LHCN-M2 (cell line): ENCODE results near the gene RBM20. TPM values are rescaled to one million over a fixed set of nuclear protein-coding genes. Genes with fewer than 3 reads are reported as not detected.
A peak's percentile ranks its signal among the peaks of the same experiment; 100 is the strongest.

Experiments
- DNase-seq: peaks from one replicate; pipeline ENCODE4 v3.0.0-alpha.2; 2012; ENCODE audit warnings: low read depth
- total RNA-seq: library from RNA; depleted of rRNA; stranded (reverse); fragments of >200 nt; gene quantifications from 2 replicates; pipeline ENCODE4 v1.2.3, GENCODE V29; 2014

RBM20 gene
- total RNA-seq, 1 experiment from 2014 or later, result 0.57 TPM

GRCh38 chr10:110806335-110806734, 162.2 kb downstream of the RBM20 start:
- DNase-seq, result no peak

- DNase-seq, result no peak
Measured at GRCh38 chr10:110808123-110808522, 164.0 kb downstream of the RBM20 start.

- DNase-seq, result no peak
Measured at GRCh38 chr10:110808615-110809014, 164.5 kb downstream of the RBM20 start.

GRCh38 chr10:110810625-110811024, 166.5 kb downstream of the RBM20 start:
- DNase-seq, result no peak

- DNase-seq, result no peak
Measured at GRCh38 chr10:110811791-110812581, 167.8 kb downstream of the RBM20 start.

GRCh38 chr10:110812583-110812982, 168.4 kb downstream of the RBM20 start:
- DNase-seq, result no peak

- DNase-seq, result no peak
Measured at GRCh38 chr10:110813743-110814472, 169.8 kb downstream of the RBM20 start.

GRCh38 chr10:110815354-110816004, 171.3 kb downstream of the RBM20 start:
- DNase-seq, result no peak

- no peak for DNase-seq
Measured at GRCh38 chr10:110817614-110818013, 173.5 kb downstream of the RBM20 start.

GRCh38 chr10:110818311-110819256, 174.4 kb downstream of the RBM20 start:
- no peak for DNase-seq

GRCh38 chr10:110820321-110820814, 176.2 kb downstream of the RBM20 start:
- DNase-seq, result no peak

GRCh38 chr10:110821508-110821907, 177.4 kb downstream of the RBM20 start:
- DNase-seq, result no peak

GRCh38 chr10:110822035-110822711, 178.0 kb downstream of the RBM20 start:
- DNase-seq, result no peak

GRCh38 chr10:110822712-110823311, 178.7 kb downstream of the RBM20 start:
- no peak for DNase-seq

GRCh38 chr10:110824152-110824441, 180.0 kb downstream of the RBM20 start:
- DNase-seq, result no peak

- no peak for DNase-seq
Measured at GRCh38 chr10:110824660-110825059, 180.5 kb downstream of the RBM20 start.

- DNase-seq, result no peak
Measured at GRCh38 chr10:110825508-110825907, 181.4 kb downstream of the RBM20 start.

GRCh38 chr10:110827410-110827809, 183.3 kb downstream of the RBM20 start:
- DNase-seq, result peak; percentile 52

- no peak for DNase-seq
Measured at GRCh38 chr10:110827875-110828274, 183.7 kb downstream of the RBM20 start.

GRCh38 chr10:110828525-110828924, 184.4 kb downstream of the RBM20 start:
- DNase-seq, result no peak
